Duodenal mucosa (tissue), 2 donors: ENCODE results near the gene CCDC92B.

Source experiments
- H3K27ac ChIP-seq: one replicate; pipeline ENCODE4 v1.7.0; 2013; ENCODE audit warnings: low read depth, low read length
- H3K27me3 ChIP-seq, 2 donors: one replicate each; pipeline ENCODE4 v1.7.0; 2013; ENCODE audit warnings: low read length in 2 of 2, control low read depth in 1 of 2; ENCODE audit not compliant: insufficient read depth in 2 of 2, control insufficient read depth in 1 of 2
- H3K36me3 ChIP-seq, 2 donors: one replicate each; pipeline ENCODE4 v1.7.0; 2013; ENCODE audit warnings: low read length in 2 of 2, control low read depth in 1 of 2; ENCODE audit not compliant: insufficient read depth in 2 of 2, control insufficient read depth in 1 of 2
- H3K4me1 ChIP-seq, 2 donors: one replicate each; pipeline ENCODE4 v1.7.0; 2013; ENCODE audit warnings: low read length in 2 of 2, control low read depth in 1 of 2; ENCODE audit not compliant: insufficient read depth in 2 of 2, control insufficient read depth in 1 of 2
- H3K4me3 ChIP-seq, 2 donors: one replicate each; pipeline ENCODE4 v1.7.0; 2013; ENCODE audit warnings: low read length in 2 of 2, low read depth in 1 of 2
- H3K9ac ChIP-seq, 2 donors: one replicate each; pipeline ENCODE4 v1.7.0; 2013; ENCODE audit warnings: low read length in 2 of 2, low read depth in 1 of 2
- H3K9me3 ChIP-seq, 2 donors: one replicate each; pipeline ENCODE4 v1.7.0; 2013; ENCODE audit warnings: low read length in 2 of 2, control low read depth in 1 of 2; ENCODE audit not compliant: control insufficient read depth in 1 of 2

The CCDC92B gene

GRCh38 chr17:2745317-2746037 is 4.0 kb downstream of the CCDC92B start:
- Histone ChIP-seq H3K27ac (no peak overlapping the region), H3K36me3 (no peaks in the 10 kb centered on the region), H3K27me3 (peaks cover 13 to 27% of the 10 kb centered on the region in 2 donors), H3K9me3 (no peaks in the 10 kb centered on the region), H3K9ac (no peak overlapping the region), H3K4me1 (no peaks in the 10 kb centered on the region), H3K4me3 (no peak overlapping the region)

- Histone ChIP-seq H3K9me3 (no peaks in the 10 kb centered on the region), H3K9ac (no peak overlapping the region), H3K4me3 (no peak overlapping the region), H3K27me3 (no peaks in the 10 kb centered on the region), H3K36me3 (no peaks in the 10 kb centered on the region), H3K27ac (no peak overlapping the region), H3K4me1 (no peaks in the 10 kb centered on the region)
These were observed 11.8 kb downstream of the CCDC92B start for GRCh38 chr17:2737693-2738092.

GRCh38 chr17:2736956-2737355 is 12.5 kb downstream of the CCDC92B start:
- Histone ChIP-seq H3K4me3 (no peak overlapping the region), H3K9me3 (no peaks in the 10 kb centered on the region), H3K27me3 (no peaks in the 10 kb centered on the region), H3K9ac (no peak overlapping the region), H3K4me1 (no peaks in the 10 kb centered on the region), H3K36me3 (no peaks in the 10 kb centered on the region), H3K27ac (no peak overlapping the region)

- no peaks in the 10 kb centered on the region for H3K27me3 ChIP-seq
- H3K4me1 ChIP-seq = no peaks in the 10 kb centered on the region
- no peak overlapping the region for H3K27ac ChIP-seq
- H3K36me3 ChIP-seq = no peaks in the 10 kb centered on the region
- H3K9ac ChIP-seq = no peak overlapping the region
- no peak overlapping the region for H3K4me3 ChIP-seq
- no peaks in the 10 kb centered on the region for H3K9me3 ChIP-seq
These were observed 13.6 kb downstream of the CCDC92B start for GRCh38 chr17:2735896-2736295.

- no peak overlapping the region for H3K4me3 ChIP-seq
- no peak overlapping the region for H3K9ac ChIP-seq
- H3K4me1 ChIP-seq = no peaks in the 10 kb centered on the region
- no peaks in the 10 kb centered on the region for H3K9me3 ChIP-seq
- no peak overlapping the region for H3K27ac ChIP-seq
- no peaks in the 10 kb centered on the region for H3K27me3 ChIP-seq
- H3K36me3 ChIP-seq = no peaks in the 10 kb centered on the region
These were observed 14.5 kb downstream of the CCDC92B start for GRCh38 chr17:2734939-2735338.

- Histone ChIP-seq H3K9ac (no peak overlapping the region), H3K27ac (no peak overlapping the region)
These were observed 17.6 kb downstream of the CCDC92B start for GRCh38 chr17:2731807-2732206.

GRCh38 chr17:2730764-2731353 is 18.6 kb downstream of the CCDC92B start:
- H3K4me3 ChIP-seq = no peak overlapping the region
- no peak overlapping the region for H3K9ac ChIP-seq
- H3K4me1 ChIP-seq = no peaks in the 10 kb centered on the region
- H3K36me3 ChIP-seq = no peaks in the 10 kb centered on the region
- no peak overlapping the region for H3K27ac ChIP-seq
- H3K9me3 ChIP-seq = no peaks in the 10 kb centered on the region
- peaks cover 0 to 3% of the 10 kb centered on the region in 2 donors for H3K27me3 ChIP-seq

More at GRCh38 chr17:2731807-2732206, 17.6 kb downstream of the CCDC92B start:
- Histone ChIP-seq H3K4me1 (no peaks in the 10 kb centered on the region), H3K27me3 (peaks cover 0 to 3% of the 10 kb centered on the region in 2 donors), H3K4me3 (no peak overlapping the region), H3K9me3 (no peaks in the 10 kb centered on the region), H3K36me3 (no peaks in the 10 kb centered on the region)

GRCh38 chr17:2724784-2725164 is 24.7 kb downstream of the CCDC92B start:
- Histone ChIP-seq H3K9ac (no peak overlapping the region), H3K4me1 (no peaks in the 10 kb centered on the region), H3K36me3 (no peaks in the 10 kb centered on the region), H3K27ac (no peak overlapping the region), H3K4me3 (peak overlapping the region in 1 of 2 donors; percentile 28), H3K27me3 (peaks cover 6% of the 10 kb centered on the region in 2 donors), H3K9me3 (no peaks in the 10 kb centered on the region)

- H3K4me1 ChIP-seq = no peaks in the 10 kb centered on the region
- no peak overlapping the region for H3K9ac ChIP-seq
- peak overlapping the region in 1 of 2 donors; percentile 28 for H3K4me3 ChIP-seq
- no peaks in the 10 kb centered on the region for H3K9me3 ChIP-seq
- H3K27me3 ChIP-seq = peaks cover 6% of the 10 kb centered on the region in 2 donors
- no peaks in the 10 kb centered on the region for H3K36me3 ChIP-seq
- no peak overlapping the region for H3K27ac ChIP-seq
These were observed 25.3 kb downstream of the CCDC92B start for GRCh38 chr17:2723997-2724783.

GRCh38 chr17:2723505-2723996 is 25.9 kb downstream of the CCDC92B start:
- no peaks in the 10 kb centered on the region for H3K36me3 ChIP-seq
- H3K4me3 ChIP-seq = no peak overlapping the region
- H3K9ac ChIP-seq = no peak overlapping the region
- no peaks in the 10 kb centered on the region for H3K4me1 ChIP-seq
- peaks cover 6% of the 10 kb centered on the region in 2 donors for H3K27me3 ChIP-seq
- H3K9me3 ChIP-seq = no peaks in the 10 kb centered on the region
- no peak overlapping the region for H3K27ac ChIP-seq
